GM18858 (cell line): ENCODE data around the gene SLC7A6.
A peak's percentile ranks its signal among the peaks of the same experiment; 100 is the strongest.

Experiments used
- ATAC-seq: cut with Tn5 transposase; IDR thresholded peaks from one replicate; pipeline ENCODE4 v1.9.1; 2021; ENCODE audit not compliant: unreplicated experiment

Gene SLC7A6

GRCh38 chr16:68298907-68299561, 34.7 kb downstream of the SLC7A6 start:
- no peak for ATAC-seq

DNA sequence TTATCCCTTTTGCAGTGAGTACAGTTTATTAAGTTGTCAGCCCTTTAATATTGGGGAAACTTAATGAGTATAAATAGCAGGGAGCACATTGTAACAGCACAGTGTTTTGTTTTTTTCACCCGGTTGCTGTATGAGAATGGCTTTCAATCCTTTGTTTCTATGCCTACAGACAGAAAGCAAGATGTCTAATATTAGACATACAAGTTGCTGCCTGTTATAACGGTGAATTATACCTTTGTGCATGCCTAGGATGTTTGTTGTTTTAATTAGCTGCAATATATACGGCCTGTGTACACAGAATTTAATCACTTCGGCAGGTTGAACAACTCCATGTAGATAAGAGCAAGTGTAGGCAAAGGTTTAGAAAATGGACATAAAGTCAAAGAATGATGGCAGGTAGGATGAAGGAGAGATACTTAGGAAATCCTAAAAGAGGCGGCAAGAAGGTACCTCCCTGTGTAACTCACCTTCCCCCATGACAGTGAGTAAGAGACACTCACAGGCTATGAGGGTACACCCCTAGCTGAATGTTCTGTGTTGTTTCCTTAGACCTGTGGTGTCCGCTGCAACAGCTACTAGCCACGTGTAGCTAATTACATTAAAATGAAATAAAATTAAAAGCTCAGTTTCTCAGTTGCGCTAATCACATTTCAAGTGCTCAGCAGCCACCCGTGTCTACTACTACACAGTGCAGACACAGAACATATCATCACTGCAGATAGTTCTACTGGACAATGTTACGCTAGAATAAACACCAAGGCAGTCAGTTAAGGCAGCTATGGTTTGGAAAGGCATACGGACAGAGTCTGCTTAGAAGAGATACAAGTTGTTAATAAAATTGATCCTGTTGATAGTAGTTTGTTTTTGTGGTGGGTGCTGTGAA, 35.5 kb downstream of the SLC7A6 start:
- ATAC-seq, result no peak

- no peak for ATAC-seq
These were observed 36.6 kb downstream of the SLC7A6 start for GRCh38 chr16:68300734-68301459.

- ATAC-seq, result no peak
These were observed 42.3 kb downstream of the SLC7A6 start for GRCh38 chr16:68306633-68307032.

GRCh38 chr16:68309799-68310198, 45.5 kb downstream of the SLC7A6 start:
- ATAC-seq, result no peak

DNA sequence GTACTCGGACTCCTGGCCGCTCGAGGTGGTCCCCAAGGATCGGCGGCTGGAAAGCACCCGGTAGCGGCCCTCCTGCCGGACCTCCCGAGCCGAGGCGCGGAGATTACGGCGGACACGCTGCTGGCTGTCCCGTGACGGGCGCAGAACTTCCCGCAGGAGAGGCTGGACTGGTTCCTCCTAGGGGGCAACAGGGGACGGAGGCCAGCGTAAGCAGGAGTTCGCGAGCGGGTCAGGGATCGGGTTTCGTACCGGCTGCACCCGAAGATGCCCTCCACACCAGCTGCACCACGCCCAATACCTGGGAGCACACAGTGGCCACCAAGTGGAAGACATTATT, 46.1 kb downstream of the SLC7A6 start:
- ATAC-seq, result no peak

GRCh38 chr16:68310774-68311511, 46.6 kb downstream of the SLC7A6 start, which contains the start of the genes PRMT7 and SLC7A6OS:
TSS of gene PRMT7 (plus strand) at chr16:68311019. CDS start at chr16:68315980, 4,961 bp downstream.
TSS of gene SLC7A6OS (minus strand) at chr16:68310946. CDS start at chr16:68310926, 20 bp downstream.
- ATAC-seq, result peak; percentile 88

DNA sequence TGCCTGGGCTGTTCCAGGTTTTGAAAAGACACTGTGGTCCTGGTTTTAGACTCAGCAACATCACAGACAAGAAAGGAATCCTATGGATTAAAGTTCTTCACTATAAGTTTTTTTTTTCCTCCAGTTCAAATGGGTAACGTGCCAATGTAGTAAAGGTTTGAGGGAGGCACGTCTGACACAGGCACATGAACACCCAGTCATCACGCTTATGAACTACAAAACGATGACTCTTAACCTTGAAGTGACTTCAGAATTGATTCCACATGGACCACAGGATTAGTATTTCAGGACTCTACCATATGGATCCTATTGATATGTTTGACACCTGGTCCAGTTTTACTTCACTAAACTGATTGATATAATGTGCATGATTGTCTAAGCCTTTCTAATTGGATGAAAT, 48.8 kb downstream of the SLC7A6 start:
- no peak for ATAC-seq

DNA sequence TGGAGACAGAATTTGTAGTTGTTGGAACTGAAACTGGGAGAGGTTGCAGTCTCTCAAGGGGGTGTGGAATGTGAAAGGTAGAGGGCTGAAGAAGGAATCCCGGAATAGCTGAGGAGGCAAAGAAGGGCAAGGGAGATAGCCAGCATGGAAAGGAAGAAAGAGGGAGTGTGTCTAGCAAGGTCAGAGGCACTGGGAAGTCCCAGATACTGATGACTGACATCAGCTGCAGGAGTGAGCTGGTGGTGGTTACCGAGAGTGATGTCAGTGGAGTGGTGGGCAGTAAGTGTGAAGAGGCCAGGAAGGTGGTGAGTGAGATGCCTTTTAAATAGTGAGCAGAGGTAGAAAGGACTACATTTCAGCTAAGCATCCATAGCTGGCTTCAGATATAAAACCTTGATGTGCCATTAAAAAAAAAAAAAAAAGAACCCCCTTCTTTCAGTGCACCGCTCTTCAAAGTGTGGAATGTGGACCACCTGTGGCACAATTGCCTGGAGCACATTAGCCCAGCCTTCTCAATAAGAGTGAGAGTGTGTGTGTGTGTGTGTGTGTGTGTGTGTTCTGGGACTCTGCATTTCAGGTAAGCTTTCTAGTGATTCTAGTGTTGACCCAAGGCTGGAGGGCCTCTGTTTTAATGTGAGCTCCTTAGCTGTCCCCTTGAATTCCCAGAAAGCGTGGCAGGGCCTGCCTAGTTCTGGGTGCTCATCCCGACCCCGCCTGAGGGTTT, 55.0 kb downstream of the SLC7A6 start:
- peak; percentile 60 for ATAC-seq

DNA sequence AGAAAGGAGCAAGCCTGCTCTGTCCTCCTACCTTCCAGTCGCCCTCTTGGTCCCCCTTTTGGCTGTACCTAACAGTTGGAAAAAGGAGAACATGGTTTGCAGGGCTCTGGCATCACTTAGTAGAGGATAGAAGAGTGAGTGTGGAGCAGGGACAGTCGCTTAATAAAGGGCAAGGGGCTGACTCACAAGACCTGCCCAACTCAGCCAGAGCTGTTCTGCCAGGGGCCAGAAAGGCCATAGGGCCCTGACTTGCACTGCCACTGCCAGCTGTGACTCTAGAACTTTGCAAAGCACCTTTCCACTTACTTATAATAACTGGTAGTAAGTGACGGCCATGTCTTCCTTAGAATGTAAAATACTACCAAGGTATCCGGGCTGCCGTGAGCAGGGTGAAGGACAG, 60.0 kb downstream of the SLC7A6 start:
- no peak for ATAC-seq

DNA sequence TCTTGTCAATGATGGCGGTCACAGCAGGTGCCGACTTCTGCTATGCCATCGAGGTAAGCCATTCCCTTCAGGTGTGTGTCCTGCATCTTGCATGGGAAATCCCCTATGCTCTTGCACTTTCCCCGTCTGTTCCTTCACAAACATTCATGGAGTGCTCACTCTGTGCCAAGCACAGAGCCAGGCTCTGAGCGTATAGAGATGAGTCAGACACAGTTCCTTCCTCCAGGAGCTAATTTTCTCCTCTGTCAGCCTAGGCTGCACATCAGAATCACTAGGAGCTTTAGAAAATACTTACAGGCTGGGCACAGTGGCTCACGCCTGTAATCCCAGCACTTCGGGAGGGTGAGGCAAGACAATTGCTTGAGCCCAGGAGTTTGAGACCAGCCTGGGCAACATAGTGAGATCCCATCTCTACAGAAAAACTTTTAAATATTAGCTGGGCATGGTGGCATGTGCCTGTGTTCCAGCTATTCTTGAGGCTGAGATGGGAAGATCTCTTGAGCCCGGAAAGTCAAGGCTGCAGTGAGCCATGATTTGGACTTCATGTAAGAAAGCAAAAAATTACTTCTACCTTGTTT, 60.5 kb downstream of the SLC7A6 start:
- no peak for ATAC-seq

DNA sequence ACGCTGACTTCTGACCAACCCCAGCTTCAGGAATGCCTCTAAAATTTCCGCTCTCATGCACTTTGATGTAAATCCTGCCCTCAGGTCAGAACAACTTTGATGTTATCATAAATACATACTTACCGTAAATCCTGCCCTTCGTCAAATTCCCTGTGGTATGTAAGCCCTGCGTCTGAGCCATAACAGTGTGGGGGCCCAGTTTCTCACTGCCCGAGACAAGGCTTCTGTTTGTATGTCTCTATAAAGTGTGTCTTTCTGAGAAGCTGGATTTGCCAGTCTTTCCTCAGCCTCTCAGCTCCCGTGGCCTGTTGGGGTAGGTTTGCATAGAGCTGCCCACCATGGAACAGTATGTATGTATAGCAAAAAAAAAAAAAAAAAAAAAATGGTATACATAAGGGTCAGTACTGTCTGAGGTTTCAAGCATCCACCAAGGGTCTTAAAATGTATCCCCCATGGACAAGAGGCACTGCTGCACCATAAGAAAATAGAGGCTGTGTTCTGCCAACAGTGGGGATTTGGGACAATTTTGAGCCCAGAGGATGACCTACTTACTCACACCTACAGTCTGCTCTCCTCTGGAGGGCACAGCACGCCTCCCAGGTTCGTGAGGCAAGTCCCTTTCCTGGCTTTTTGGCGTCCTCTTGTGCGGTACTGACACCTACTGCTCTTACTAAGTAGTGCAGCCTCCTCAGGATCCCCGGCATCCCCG, 64.0 kb downstream of the SLC7A6 start:
- peak; percentile 53 for ATAC-seq

GRCh38 chr16:68328860-68329390, 64.6 kb downstream of the SLC7A6 start:
- ATAC-seq, result no peak

DNA sequence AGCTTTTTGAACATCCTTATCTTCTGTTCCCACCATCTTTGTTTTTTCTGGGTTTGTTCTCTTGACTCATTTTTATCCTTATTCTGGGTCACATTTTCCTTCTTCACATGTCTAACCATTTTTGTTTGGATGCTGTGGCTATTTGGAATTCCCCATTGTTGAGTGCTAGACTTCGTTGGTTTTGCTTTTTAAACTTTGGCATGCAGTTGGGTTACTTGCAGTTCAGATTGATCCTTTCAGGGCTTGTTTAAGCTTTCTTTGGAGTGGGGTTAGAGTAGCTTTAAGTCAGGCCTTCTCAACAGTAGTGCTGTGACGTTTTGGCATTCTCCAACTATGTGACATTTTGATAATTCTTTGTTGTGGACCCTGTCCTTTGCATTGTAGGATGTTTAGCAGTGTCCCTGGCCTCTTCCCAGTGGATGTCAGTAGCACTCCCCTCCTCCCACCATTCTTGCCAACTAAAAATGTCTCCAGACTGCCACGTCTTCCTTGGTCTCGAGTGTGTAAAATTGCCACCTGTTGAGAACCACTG, 67.6 kb downstream of the SLC7A6 start:
- ATAC-seq, result no peak

DNA sequence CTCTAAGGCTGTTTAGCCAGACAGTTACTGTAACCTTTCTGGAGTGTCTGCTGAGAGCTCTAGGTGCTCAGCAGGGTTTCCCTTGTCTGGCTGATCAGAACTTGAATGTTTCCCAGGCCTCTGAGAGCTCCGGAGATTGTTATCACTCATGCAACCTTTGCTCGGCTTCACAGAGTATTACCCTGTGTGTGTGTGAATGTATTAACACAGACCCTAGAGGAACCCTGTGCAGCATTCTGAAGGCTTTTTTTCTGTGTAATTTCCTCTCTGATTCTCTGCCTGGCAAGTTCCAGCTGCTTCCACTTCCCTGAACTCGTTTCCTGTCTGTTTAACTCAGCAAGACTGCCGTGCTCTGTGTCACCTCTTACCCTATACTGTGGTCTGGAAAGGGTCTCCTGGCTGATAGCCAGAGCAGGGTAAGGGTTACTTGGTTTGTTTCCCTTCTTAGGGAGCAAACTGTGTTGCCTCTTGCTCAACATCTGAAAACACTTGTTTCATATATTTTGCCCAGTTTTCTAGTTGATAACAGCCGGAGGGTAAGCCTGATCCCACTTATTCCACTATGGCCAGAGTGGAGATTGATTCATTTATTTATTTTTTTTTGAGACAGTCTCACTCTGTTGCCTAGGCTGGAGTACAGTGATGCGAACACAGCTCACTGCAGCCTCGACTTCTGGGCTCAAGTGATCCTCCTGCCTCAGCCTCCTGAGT, 68.2 kb downstream of the SLC7A6 start:
- ATAC-seq, result no peak

DNA sequence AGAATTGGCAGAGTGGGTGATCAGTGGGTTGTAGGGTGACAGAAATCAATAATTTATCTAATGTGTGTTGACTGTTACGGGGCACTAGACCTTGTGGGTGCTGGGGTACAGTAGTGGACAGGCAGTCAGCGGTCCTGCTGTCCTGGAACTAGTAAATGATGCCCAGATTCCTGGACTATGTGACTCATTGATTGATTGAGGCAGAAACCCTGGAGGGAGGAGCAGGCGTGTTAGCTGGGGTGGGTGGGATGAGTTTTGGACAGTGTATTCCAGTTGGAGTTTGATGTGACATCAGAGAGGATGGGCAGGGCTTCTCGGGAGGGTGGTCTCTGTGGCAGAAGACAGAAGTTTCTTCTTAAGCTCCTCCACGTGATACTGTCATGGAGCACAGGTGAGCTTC, 70.8 kb downstream of the SLC7A6 start:
- no peak for ATAC-seq

GRCh38 chr16:68338326-68339119, 74.2 kb downstream of the SLC7A6 start:
- ATAC-seq, result no peak
